Ascending aorta (tissue), 2 donors: Measurements from ENCODE around the gene OTUB2. TPM values are rescaled to one million over a fixed set of nuclear protein-coding genes. Genes with fewer than 3 reads are reported as not detected.

ENCODE experiments used
- DNase-seq, 2 donors: peaks; one replicate each; pipeline ENCODE4 v3.0.0-alpha.2; 2019; ENCODE audit warnings: low spot score in 2 of 2
- H3K27ac ChIP-seq, 2 donors: fragments of 200-600 bp; sonication (generic); one replicate each; pipeline ENCODE4 v1.5.1; 2016 to 2017; ENCODE audit warnings: mild to moderate bottlenecking in 1 of 2
- H3K27me3 ChIP-seq: fragments of 200-600 bp; sonication (generic); one replicate; pipeline ENCODE4 v1.5.1; 2017
- H3K36me3 ChIP-seq, 2 donors: fragments of 200-600 bp; sonication (generic); one replicate each; pipeline ENCODE4 v1.5.1; 2016
- H3K4me1 ChIP-seq, 2 donors: fragments of 200-600 bp; sonication (generic); one replicate each; pipeline ENCODE4 v1.5.1; 2016 to 2017; ENCODE audit warnings: mild to moderate bottlenecking in 1 of 2
- H3K4me3 ChIP-seq, 2 donors: fragments of 200-600 bp; sonication (generic); one replicate each; pipeline ENCODE4 v1.5.1; 2016 to 2017; ENCODE audit warnings: mild to moderate bottlenecking in 1 of 2
- H3K9me3 ChIP-seq, 2 donors: fragments of 200-600 bp; sonication (generic); one replicate each; pipeline ENCODE4 v1.5.1; 2016
- intact Hi-C: fragments of 100-400 bp; cut with DNase I; formaldehyde crosslinking; loops from one replicate; pipeline ENCODE4 v1.15.1; 2023
- total RNA-seq: library from RNA; depleted of rRNA; stranded (reverse); fragments of >200 nt; gene quantifications from one replicate; pipeline ENCODE4 v1.1.0, GENCODE V29; 2016
- TF ChIP-seq, protein P1 (sequence below), 3 experiments: fragments of 200-600 bp in 2 of 3; fragments of 450-650 bp in 1 of 3; sonication (generic) in 2 of 3; IDR thresholded peaks; one replicate each; pipeline ENCODE4 v1.5.1; 2016 to 2019; ENCODE audit warnings: antibody characterized with exemption in 3 of 3, mild to moderate bottlenecking in 1 of 3, moderate library complexity in 1 of 3

Gene OTUB2
- total RNA-seq, 1 donor from 2014 or later = 0.21 TPM

DNA sequence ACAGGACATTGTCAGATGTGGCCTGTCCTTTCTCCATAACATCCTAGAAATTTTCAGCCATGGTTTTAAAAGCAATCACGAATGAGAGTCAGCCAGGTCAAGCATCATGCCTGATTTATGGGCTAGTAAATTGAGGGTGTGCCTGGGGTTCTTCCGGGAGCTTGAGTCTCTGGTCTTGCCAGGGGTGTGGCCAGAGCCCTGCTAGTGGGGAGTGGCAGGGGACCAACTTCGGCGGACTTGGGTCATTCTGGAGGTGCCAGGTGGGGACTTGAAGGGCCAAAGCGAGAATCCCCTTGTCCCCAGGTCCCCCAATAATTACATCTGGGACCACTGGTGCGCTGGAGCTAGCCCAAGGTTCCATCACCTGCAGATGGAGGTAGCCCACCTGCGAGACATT is 5.7 kb downstream of the OTUB2 start:
- Histone ChIP-seq H3K36me3 (no peaks in the 10 kb centered on the region), H3K27me3 (no peaks in the 10 kb centered on the region), H3K27ac (no peak overlapping the region), H3K4me3 (no peak overlapping the region), H3K9me3 (no peaks in the 10 kb centered on the region), H3K4me1 (no peaks in the 10 kb centered on the region)
- intact Hi-C loops = no loop called here
- DNase-seq = no peak
- TF ChIP-seq, protein P1, sequence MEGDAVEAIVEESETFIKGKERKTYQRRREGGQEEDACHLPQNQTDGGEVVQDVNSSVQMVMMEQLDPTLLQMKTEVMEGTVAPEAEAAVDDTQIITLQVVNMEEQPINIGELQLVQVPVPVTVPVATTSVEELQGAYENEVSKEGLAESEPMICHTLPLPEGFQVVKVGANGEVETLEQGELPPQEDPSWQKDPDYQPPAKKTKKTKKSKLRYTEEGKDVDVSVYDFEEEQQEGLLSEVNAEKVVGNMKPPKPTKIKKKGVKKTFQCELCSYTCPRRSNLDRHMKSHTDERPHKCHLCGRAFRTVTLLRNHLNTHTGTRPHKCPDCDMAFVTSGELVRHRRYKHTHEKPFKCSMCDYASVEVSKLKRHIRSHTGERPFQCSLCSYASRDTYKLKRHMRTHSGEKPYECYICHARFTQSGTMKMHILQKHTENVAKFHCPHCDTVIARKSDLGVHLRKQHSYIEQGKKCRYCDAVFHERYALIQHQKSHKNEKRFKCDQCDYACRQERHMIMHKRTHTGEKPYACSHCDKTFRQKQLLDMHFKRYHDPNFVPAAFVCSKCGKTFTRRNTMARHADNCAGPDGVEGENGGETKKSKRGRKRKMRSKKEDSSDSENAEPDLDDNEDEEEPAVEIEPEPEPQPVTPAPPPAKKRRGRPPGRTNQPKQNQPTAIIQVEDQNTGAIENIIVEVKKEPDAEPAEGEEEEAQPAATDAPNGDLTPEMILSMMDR (IDR thresholded peaks at IDR 0.05) = no peak

DNA sequence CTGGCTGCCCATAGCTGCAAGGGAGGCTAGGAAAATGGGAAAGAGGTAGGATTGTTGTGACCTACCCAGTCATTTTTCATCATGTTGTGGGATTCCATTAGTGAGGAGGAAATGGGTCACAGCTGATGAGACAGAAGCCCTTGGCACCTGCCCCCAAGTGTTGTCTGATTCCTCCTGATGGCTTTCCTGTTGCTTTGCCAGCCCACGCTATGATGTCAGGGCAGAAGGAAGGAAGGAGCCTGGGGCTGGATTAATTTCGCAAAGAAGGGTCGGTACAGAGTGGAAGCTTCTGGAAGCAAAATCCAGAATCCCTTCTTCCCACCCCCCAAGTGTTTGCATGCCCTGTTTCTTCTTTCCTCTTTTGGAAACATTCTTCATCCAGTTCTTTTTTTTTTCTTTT is 8.7 kb downstream of the OTUB2 start:
- H3K4me3 ChIP-seq = no peak overlapping the region
- H3K27me3 ChIP-seq = no peaks in the 10 kb centered on the region
- H3K9me3 ChIP-seq = no peaks in the 10 kb centered on the region
- no peak overlapping the region for H3K27ac ChIP-seq
- DNase-seq = no peak
- H3K36me3 ChIP-seq = no peaks in the 10 kb centered on the region
- no peaks in the 10 kb centered on the region for H3K4me1 ChIP-seq
- intact Hi-C loops = no loop called here
- TF ChIP-seq, protein P1 (IDR thresholded peaks at IDR 0.05) = no peak

DNA sequence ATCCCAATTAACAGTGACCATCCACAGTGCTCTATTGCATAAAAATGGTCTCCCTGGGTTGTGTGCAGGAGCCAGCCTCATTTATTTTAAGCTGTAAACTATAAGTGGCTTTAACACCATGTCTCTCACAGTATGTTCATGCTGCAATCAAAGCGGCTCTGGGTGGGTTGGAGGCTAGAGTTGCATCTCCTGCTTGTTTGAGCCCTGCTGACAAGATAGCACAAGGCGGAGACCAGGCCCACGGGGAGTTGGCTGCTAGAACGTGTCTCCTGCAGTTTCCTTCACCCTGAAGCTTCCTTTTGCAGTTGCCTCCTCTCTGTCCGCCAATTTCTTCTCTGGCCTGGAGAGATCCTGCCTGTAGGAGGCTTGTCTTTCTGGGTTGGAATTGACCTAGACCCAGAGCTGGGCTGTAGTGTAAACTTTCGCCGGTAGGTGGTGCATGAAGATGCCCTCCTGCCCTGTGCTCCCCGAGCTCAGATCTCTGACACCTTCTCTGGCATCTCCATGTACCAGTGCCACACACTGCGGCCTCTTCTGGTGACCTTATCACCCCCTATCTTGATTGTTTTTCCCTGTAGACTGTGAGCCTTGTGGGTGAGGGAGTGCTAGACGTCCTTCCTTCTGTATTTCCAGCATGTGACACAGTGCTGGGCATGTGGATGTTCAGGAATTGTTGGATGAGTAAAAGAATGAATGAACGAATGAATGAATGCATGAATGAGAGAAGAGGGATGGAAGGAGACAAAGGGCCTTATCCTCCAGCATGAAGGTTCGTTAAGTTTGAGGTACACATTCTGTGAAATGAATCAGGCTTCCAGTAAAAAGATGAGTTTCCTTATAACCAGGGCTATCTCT is 10.4 kb downstream of the OTUB2 start:
- Histone ChIP-seq H3K27ac (no peak overlapping the region), H3K4me1 (no peaks in the 10 kb centered on the region), H3K4me3 (no peak overlapping the region), H3K27me3 (no peaks in the 10 kb centered on the region), H3K9me3 (no peaks in the 10 kb centered on the region), H3K36me3 (no peaks in the 10 kb centered on the region)
- DNase-seq = peak in 1 of 2 donors; percentile 78
- intact Hi-C loops = loop anchor here (1.0 kb wide), 2 partner anchors 100 to 144 kb away; no protein-coding TSS in a partner anchor
- TF ChIP-seq, protein P1 (IDR thresholded peaks at IDR 0.05) = peak; percentile 59 to 84 (median 74)

DNA sequence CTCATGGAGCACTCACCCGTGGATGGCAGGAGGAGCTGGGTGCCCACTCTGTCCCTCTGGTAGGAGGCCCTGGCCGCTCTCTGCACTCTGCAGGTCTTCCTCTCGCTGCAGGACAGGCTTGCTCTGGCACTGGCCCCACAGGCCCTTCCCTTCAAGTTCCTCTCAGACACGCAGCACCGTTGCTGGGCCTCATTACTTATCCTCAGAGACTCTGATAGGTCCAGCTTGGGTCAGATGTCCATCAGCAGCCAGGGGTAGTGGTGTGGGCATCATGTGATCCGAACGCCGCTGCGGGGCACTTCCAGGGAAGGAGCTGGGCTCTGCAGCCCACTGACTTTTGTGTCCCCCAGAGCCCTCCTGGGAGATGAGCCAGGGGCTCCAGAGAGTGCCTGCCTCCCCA is 11.8 kb downstream of the OTUB2 start:
- H3K9me3 ChIP-seq = no peaks in the 10 kb centered on the region
- intact Hi-C loops = no loop called here
- H3K27ac ChIP-seq = no peak overlapping the region
- peaks cover 0 to 3% of the 10 kb centered on the region in 2 donors for H3K4me1 ChIP-seq
- no peak overlapping the region for H3K4me3 ChIP-seq
- H3K27me3 ChIP-seq = no peaks in the 10 kb centered on the region
- no peaks in the 10 kb centered on the region for H3K36me3 ChIP-seq
- no peak for DNase-seq
- TF ChIP-seq, protein P1 (IDR thresholded peaks at IDR 0.05) = no peak

DNA sequence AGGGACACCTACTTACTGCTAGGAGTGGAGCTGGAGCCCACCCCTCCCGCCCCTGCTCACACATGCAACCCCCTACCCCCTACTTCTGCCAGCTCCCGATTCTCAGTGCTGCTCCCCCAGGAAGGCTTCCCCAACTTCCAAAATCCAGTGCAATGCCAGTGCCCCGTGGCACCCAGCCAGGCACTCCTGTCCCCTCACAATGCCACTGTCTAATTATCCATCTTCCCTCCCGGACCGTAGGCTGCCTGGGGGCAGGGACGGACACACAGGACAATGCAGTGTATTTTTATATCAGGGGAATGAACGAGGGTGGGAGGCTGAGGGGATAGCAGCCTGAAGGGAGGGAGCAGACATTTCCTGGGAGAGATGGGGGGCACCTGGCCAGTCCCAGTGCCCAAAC is 12.4 kb downstream of the OTUB2 start:
- Histone ChIP-seq H3K36me3 (no peaks in the 10 kb centered on the region), H3K27ac (no peak overlapping the region), H3K27me3 (no peaks in the 10 kb centered on the region), H3K9me3 (no peaks in the 10 kb centered on the region), H3K4me3 (no peak overlapping the region), H3K4me1 (peaks cover 0 to 3% of the 10 kb centered on the region in 2 donors)
- TF ChIP-seq, protein P1 (IDR thresholded peaks at IDR 0.05) = no peak
- intact Hi-C loops = no loop called here
- DNase-seq = no peak
